Immature natural killer cell (primary cell): ENCODE results near the gene HNRNPU. TPM values are rescaled to one million over a fixed set of nuclear protein-coding genes. Genes with fewer than 3 reads are reported as not detected.

ENCODE experiments used
- DNase-seq, 3 donors: peaks; one replicate each; pipeline ENCODE4 v3.0.0; 2022; ENCODE audit warnings: mixed read lengths in 1 of 3
- H3K27ac Mint-ChIP-seq, 6 donors: one replicate each; pipeline ENCODE4 v1.8.0; 2020; ENCODE audit warnings: mixed read lengths in 6 of 6, mild to moderate bottlenecking in 5 of 6, inconsistent platforms in 4 of 6, moderate library complexity in 3 of 6
- H3K27me3 Mint-ChIP-seq, 3 donors: one replicate each; pipeline ENCODE4 v1.8.0; 2020 to 2021; ENCODE audit warnings: low read depth in 3 of 3, mild to moderate bottlenecking in 3 of 3, mixed read lengths in 3 of 3, moderate library complexity in 3 of 3, inconsistent platforms in 1 of 3
- H3K36me3 Mint-ChIP-seq, 3 donors: one replicate each; pipeline ENCODE4 v1.8.0; 2020; ENCODE audit warnings: mixed read lengths in 3 of 3, inconsistent platforms in 2 of 3, mild to moderate bottlenecking in 2 of 3
- H3K4me1 Mint-ChIP-seq, 2 donors: one replicate each; pipeline ENCODE4 v1.8.0; 2020; ENCODE audit warnings: inconsistent platforms in 2 of 2, mild to moderate bottlenecking in 2 of 2, mixed read lengths in 2 of 2, moderate library complexity in 1 of 2
- H3K4me3 Mint-ChIP-seq, 5 donors: one replicate each; pipeline ENCODE4 v1.8.0; 2020; ENCODE audit warnings: mild to moderate bottlenecking in 5 of 5, mixed read lengths in 5 of 5, inconsistent platforms in 3 of 5, moderate library complexity in 3 of 5
- H3K9me3 Mint-ChIP-seq, 6 donors: one replicate each; pipeline ENCODE4 v1.8.0; 2020; ENCODE audit warnings: mild to moderate bottlenecking in 6 of 6, mixed read lengths in 6 of 6, inconsistent platforms in 4 of 6, moderate library complexity in 3 of 6
- polyA plus RNA-seq, 3 donors: library from polyadenylated mRNA; unstranded; fragments of 300-500 nt; fragmentation: Illumina TruSeq; gene quantifications; one replicate each; pipeline ENCODE4 v1.2.3, GENCODE V29; 2021

HNRNPU gene
- polyA plus RNA-seq, 3 donors from 2014 or later, result 110 to 398 (median 137) TPM

DNA sequence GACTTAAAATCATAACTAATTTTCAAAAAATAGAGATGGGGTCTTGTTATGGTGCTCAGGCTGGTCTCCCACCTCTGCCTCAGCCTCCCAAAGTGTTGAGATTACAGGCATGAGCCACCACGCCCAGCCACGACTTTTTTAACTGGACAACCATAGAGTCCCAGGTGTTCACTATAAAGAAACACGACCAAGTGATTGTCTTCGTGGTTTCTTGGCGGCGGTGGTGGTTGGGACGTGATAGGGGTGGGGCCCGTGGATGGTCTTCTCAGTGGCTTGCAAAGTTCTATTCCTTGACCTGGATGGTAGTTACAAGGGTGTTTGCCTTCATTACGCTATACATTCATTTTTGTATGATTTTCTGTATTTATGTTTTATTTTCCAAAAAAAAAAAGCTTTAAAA lies 63.5 kb downstream of the HNRNPU start:
- Mint-ChIP-seq H3K9me3 (peaks cover 0 to 1% (median 0%) of the 10 kb centered on the region in 6 donors), H3K4me1 (peaks cover 3 to 5% of the 10 kb centered on the region in 2 donors)

More for the DNA sequence above, 63.5 kb downstream of the HNRNPU start:
- DNase-seq, result no peak
- no peak overlapping the region for H3K27ac Mint-ChIP-seq
- H3K27me3 Mint-ChIP-seq, result peaks cover 0 to 15% (median 5%) of the 10 kb centered on the region in 3 donors
- H3K36me3 Mint-ChIP-seq, result no peaks in the 10 kb centered on the region
- H3K4me3 Mint-ChIP-seq, result no peak overlapping the region

Other genes starting within 250 kb of the HNRNPU start
- gene DESI2, start 211.4 kb downstream of the HNRNPU start, polyA plus RNA-seq, result 10 to 100 TPM in 2 of 3 donors, 1 to 10 TPM in 1; 9.9 to 25.8 (median 20.7) TPM
- gene COX20, start 28.9 kb downstream of the HNRNPU start, polyA plus RNA-seq, result 10 to 100 TPM; 41.5 to 57.4 (median 43.8) TPM